ENCODE results near the gene EBP. TPM values are rescaled to one million over a fixed set of nuclear protein-coding genes. Genes with fewer than 3 reads are reported as not detected.

The EBP gene
- total and polyA plus RNA-seq, 2 of the 8 experiments (the other 6 are each of a cell fraction or from before 2014, with no cell fraction given): 143 to 286 TPM

- H3K27me3 ChIP-seq (replicated peaks in 1 of 4; ENCODE audit: control insufficient read depth in 3 of 4, extremely low read depth in 1 of 4, insufficient read depth in 3 of 4, low read length in 3 of 4): no peaks in the 10 kb centered on the region
Observed at GRCh38 chrX:48520455-48520854, 1.2 kb upstream of the EBP start.

More at GRCh38 chrX:48520455-48520854, 1.2 kb upstream of the EBP start:
- TF ChIP-seq SIX5 (IDR thresholded peaks at IDR 0.05; ENCODE audit: low read depth, low read length): no peak
- TF ChIP-seq KDM4A (IDR thresholded peaks at IDR 0.05; ENCODE audit: low read depth, low read length, severe bottlenecking): no peak
- CTCF ChIA-PET (ENCODE audit: partially characterized antibody): no interaction called here
- DNase-seq (ENCODE audit: low read depth in 1 of 2, low spot score in 2 of 2) (no peak), FAIRE-seq (no peak)
- no peak overlapping the region; the same call in 1 of the 2 replicates for H3K18ac ChIP-seq (ENCODE audit: extremely low read depth, low read length)
- no peak overlapping the region for H4K91ac ChIP-seq (replicated peaks; ENCODE audit: insufficient read length, low read length)
- H3K4me1 ChIP-seq (replicated peaks in 1 of 4; ENCODE audit: control insufficient read depth in 3 of 4, insufficient read depth in 4 of 4, low read length in 3 of 4): peaks cover 0 to 5% (median 0%) of the 10 kb centered on the region in 4 experiments; a peak in 1 of 7 replicates
- H3K79me1 ChIP-seq (ENCODE audit: low read depth, low read length): no peaks in the 10 kb centered on the region
- no peak overlapping the region for H3K27ac ChIP-seq (ENCODE audit: low read depth, low read length)
- H2BK5ac ChIP-seq (ENCODE audit: low read depth, low read length): no peak overlapping the region
- no peak overlapping the region for H2AK5ac ChIP-seq (ENCODE audit: low read depth, low read length)
- H3K23me2 ChIP-seq (ENCODE audit: low read depth, low read length): peaks cover 2% of the 10 kb centered on the region; the same call in 1 of the 2 replicates
- no peaks in the 10 kb centered on the region for H3K9me3 ChIP-seq (ENCODE audit: insufficient read depth in 2 of 2, low read depth in 1 of 2, low read length in 1 of 2)
- H3K14ac ChIP-seq (ENCODE audit: insufficient read length): no peak overlapping the region
- no peak overlapping the region for H4K5ac ChIP-seq (ENCODE audit: insufficient read length, low read depth, low read length)
- H4K8ac ChIP-seq (ENCODE audit: extremely low read depth, insufficient read depth, low read length): no peak overlapping the region
- H3K4ac ChIP-seq (replicated peaks; ENCODE audit: insufficient read length, low read depth, low read length): no peak overlapping the region
- peaks cover 0 to 9% of the 10 kb centered on the region in 2 experiments; a peak in 2 of 4 replicates for H3K79me2 ChIP-seq (ENCODE audit: control insufficient read depth in 1 of 2, insufficient read depth in 2 of 2, low read length in 2 of 2)
- H3K36me3 ChIP-seq (ENCODE audit: control insufficient read depth in 2 of 4, insufficient read depth in 4 of 4, low read length in 3 of 4): peaks cover 0 to 11% (median 4%) of the 10 kb centered on the region in 4 experiments; a peak in 6 of 8 replicates
- POLR2A ChIA-PET (ENCODE audit: partially characterized antibody): no interaction called here
- peak overlapping the region in 1 of 2 experiments; percentile 58; a peak in 2 of 4 replicates for H3K4me2 ChIP-seq (ENCODE audit: insufficient read depth in 1 of 2, low read depth in 2 of 2, low read length in 2 of 2)
- H3K23ac ChIP-seq (ENCODE audit: insufficient read length): no peak overlapping the region
- H4K20me1 ChIP-seq (replicated peaks in 1 of 2; ENCODE audit: control insufficient read depth in 1 of 2, insufficient read depth in 2 of 2, low read length in 2 of 2): no peaks in the 10 kb centered on the region
- H3K9ac ChIP-seq (replicated peaks in 1 of 4; ENCODE audit: extremely low read depth in 1 of 4, low read depth in 3 of 4, low read length in 3 of 4): no peak overlapping the region
- no peak overlapping the region for H3K56ac ChIP-seq (replicated peaks; ENCODE audit: insufficient read length, low read depth, low read length)
- H2BK15ac ChIP-seq (ENCODE audit: low read length): no peak overlapping the region
- no peak overlapping the region for H2AFZ ChIP-seq (ENCODE audit: low read length)
- no peak overlapping the region for H3K4me3 ChIP-seq (ENCODE audit: extremely low read depth in 1 of 4, insufficient read depth in 2 of 4, low read depth in 3 of 4, low read length in 4 of 4)
- no peak overlapping the region for H2BK20ac ChIP-seq (ENCODE audit: low read length)
- 100% methylated on average over 1 of the region's 2 CpGs; no CpG with 5 or more reads in 1 of the 2 experiments for WGBS, 2 experiments (ENCODE audit: extremely low coverage in 1 of 2, insufficient coverage in 1 of 2, insufficient read length in 1 of 2, insufficient replicate concordance in 2 of 2, low coverage in 1 of 2, low lambda C conversion rate in 2 of 2, missing lambda C conversion rate in 1 of 2)
- no peak overlapping the region for H2BK120ac ChIP-seq (replicated peaks; ENCODE audit: low read depth, low read length)
- H2BK12ac ChIP-seq (ENCODE audit: low read depth, low read length): no peak overlapping the region
